Bronchial epithelial cell (primary cell): ENCODE data around the gene THEM5. TPM values are rescaled to one million over a fixed set of nuclear protein-coding genes. Genes with fewer than 3 reads are reported as not detected.

Source experiments
- DNase-seq: peaks from one replicate; pipeline ENCODE4 v3.0.0-alpha.2; 2010; ENCODE audit warnings: low read depth
- FAIRE-seq: peaks from 2 replicates; lab custom pipeline; 2011; peaks lifted over from hg19 to GRCh38; lab: Jason Lieb, UNC
- H3K27me3 ChIP-seq: 2 replicates; pipeline ENCODE4 v1.5.1; 2011; ENCODE audit warnings: low read length; ENCODE audit not compliant: control insufficient read depth, insufficient read depth
- H3K36me3 ChIP-seq: 2 replicates; pipeline ENCODE4 v1.5.1; 2011; ENCODE audit warnings: low read length; ENCODE audit not compliant: control insufficient read depth, insufficient read depth
- H3K4me3 ChIP-seq: 2 replicates; pipeline ENCODE4 v1.5.1; 2011; ENCODE audit warnings: mild to moderate bottlenecking, low read depth, low read length, control low read depth
- CTCF ChIP-seq: IDR thresholded peaks from 2 replicates; pipeline ENCODE4 v1.5.1; 2011; ENCODE audit warnings: mild to moderate bottlenecking, moderate library complexity, low read length, control low read depth, inconsistent platforms; ENCODE audit not compliant: insufficient read depth, severe bottlenecking
- total RNA-seq: library from RNA; depleted of rRNA; stranded (reverse); fragments of >200 nt; gene quantifications from 2 replicates; pipeline ENCODE4 v1.2.1, GENCODE V29; 2014

THEM5 gene
- total RNA-seq, 1 donor from 2014 or later: not detected

- no peak for TF ChIP-seq CTCF
- H3K27me3 ChIP-seq: peaks cover 13% of the 10 kb centered on the region
- FAIRE-seq: no peak
- H3K4me3 ChIP-seq: no peak overlapping the region
- H3K36me3 ChIP-seq: no peaks in the 10 kb centered on the region
- no peak for DNase-seq
These were observed 51.1 kb downstream of the THEM5 start for GRCh38 chr1:151802372-151802771.

GRCh38 chr1:151801846-151802245 is 51.7 kb downstream of the THEM5 start:
- no peak for TF ChIP-seq CTCF
- DNase-seq (no peak), FAIRE-seq (no peak)
- Histone ChIP-seq H3K4me3 (no peak overlapping the region), H3K27me3 (peaks cover 12% of the 10 kb centered on the region), H3K36me3 (no peaks in the 10 kb centered on the region)

GRCh38 chr1:151801310-151801820 is 52.1 kb downstream of the THEM5 start:
- no peak for TF ChIP-seq CTCF
- H3K27me3 ChIP-seq: peaks cover 9% of the 10 kb centered on the region
- FAIRE-seq (no peak), DNase-seq (no peak)
- no peaks in the 10 kb centered on the region for H3K36me3 ChIP-seq
- H3K4me3 ChIP-seq: no peak overlapping the region

GRCh38 chr1:151800830-151801229 is 52.7 kb downstream of the THEM5 start:
- TF ChIP-seq CTCF: no peak
- Histone ChIP-seq H3K4me3 (no peak overlapping the region), H3K36me3 (no peaks in the 10 kb centered on the region), H3K27me3 (peaks cover 8% of the 10 kb centered on the region)
- DNase-seq (no peak), FAIRE-seq (no peak)

GRCh38 chr1:151799179-151800022 is 54.1 kb downstream of the THEM5 start:
- FAIRE-seq (no peak), DNase-seq (no peak)
- TF ChIP-seq CTCF: no peak

More at GRCh38 chr1:151799179-151800022, 54.1 kb downstream of the THEM5 start:
- Histone ChIP-seq H3K36me3 (no peaks in the 10 kb centered on the region), H3K27me3 (peaks cover 4% of the 10 kb centered on the region), H3K4me3 (no peak overlapping the region)
